Endothelial cell of umbilical vein (primary cell): ENCODE data around the gene CD48. TPM values are rescaled to one million over a fixed set of nuclear protein-coding genes. Genes with fewer than 3 reads are reported as not detected.
A peak's percentile ranks its signal among the peaks of the same experiment; 100 is the strongest.

Experiments
- BruUV-seq: library from RNA; stranded (reverse); fragments of 400-500 nt; replicated peaks from 2 replicates; lab custom pipeline; 2021; lab: Mats Ljungman, UMichigan
- CTCF ChIA-PET: fragments of 300-600, 350-600 bp; sonication (Branson Sonifier 250); formaldehyde crosslinking; loops from one replicate; lab custom pipeline; 2021; ENCODE audit warnings: antibody characterized with exemption, inconsistent platforms; lab: Charles Lee
- POLR2A ChIA-PET: fragments of 300-600, 350-600 bp; sonication (Branson Sonifier 250); formaldehyde crosslinking; loops from one replicate; lab custom pipeline; 2021; ENCODE audit warnings: antibody characterized with exemption, inconsistent platforms; lab: Charles Lee
- DNase-seq: peaks from one replicate; pipeline ENCODE4 v3.0.0-alpha.2; 2011; ENCODE audit warnings: low read depth, low spot score
- FAIRE-seq: peaks from 2 replicates; lab custom pipeline; 2011; peaks lifted over from hg19 to GRCh38; lab: Jason Lieb, UNC
- H2AFZ ChIP-seq: 2 replicates; pipeline ENCODE4 v1.6.0; 2012; ENCODE audit warnings: low read depth, low read length, control low read depth, inconsistent platforms
- H3K27ac ChIP-seq: 2 replicates; pipeline ENCODE4 v1.5.1; 2011; ENCODE audit warnings: low read depth, mild to moderate bottlenecking, control low read depth, low read length, moderate library complexity; ENCODE audit not compliant: insufficient read depth
- H3K27me3 ChIP-seq, 2 experiments: 2 replicates each; pipeline versions ENCODE4 v1.6.0 to v1.6.1; 2011; ENCODE audit warnings: low read length in 2 of 2, mixed read lengths in 1 of 2; ENCODE audit not compliant: control insufficient read depth in 2 of 2, insufficient read depth in 2 of 2
- H3K36me3 ChIP-seq, 2 experiments: 2 replicates in 1 of 2; 3 replicates in 1 of 2; pipeline ENCODE4 v1.5.1; 2011; ENCODE audit warnings: low read length in 2 of 2, mild to moderate bottlenecking in 1 of 2, moderate library complexity in 1 of 2; ENCODE audit not compliant: control insufficient read depth in 2 of 2, insufficient read depth in 2 of 2; ENCODE audit errors: extremely low read depth in 1 of 2
- H3K4me1 ChIP-seq: 3 replicates; pipeline ENCODE4 v1.5.1; 2011; ENCODE audit warnings: mild to moderate bottlenecking, low read length; ENCODE audit not compliant: control insufficient read depth, insufficient read depth; ENCODE audit errors: extremely low read depth
- H3K4me2 ChIP-seq: 2 replicates; pipeline ENCODE4 v1.6.1; 2011; ENCODE audit warnings: low read length, control low read depth, mixed read lengths; ENCODE audit not compliant: insufficient read depth
- H3K4me3 ChIP-seq, 3 experiments: fragments of 200-600 bp in 1 of 3; sonication (generic), shearing (Covaris generic) in 1 of 3; replicated peaks in 1 of 3; 2 replicates each; pipeline ENCODE4 v1.5.1; 2011 to 2016; ENCODE audit warnings: control low read depth in 3 of 3, low read length in 3 of 3, mild to moderate bottlenecking in 2 of 3, inconsistent platforms in 1 of 3, low read depth in 1 of 3, moderate library complexity in 1 of 3; ENCODE audit not compliant: insufficient read depth in 1 of 3
- H3K79me2 ChIP-seq: 2 replicates; pipeline ENCODE4 v1.6.0; 2012; ENCODE audit warnings: low read length, inconsistent platforms; ENCODE audit not compliant: control insufficient read depth, insufficient read depth
- H3K9ac ChIP-seq: replicated peaks from 2 replicates; pipeline ENCODE3; 2011; ENCODE audit warnings: low read length, control low read depth; ENCODE audit not compliant: insufficient read depth; ENCODE audit errors: extremely low read depth
- H3K9me1 ChIP-seq: replicated peaks from 3 replicates; pipeline ENCODE4 v1.6.0; 2011; ENCODE audit warnings: mild to moderate bottlenecking, low read length; ENCODE audit not compliant: control insufficient read depth, insufficient read depth; ENCODE audit errors: extremely low read depth
- H3K9me3 ChIP-seq: replicated peaks from 2 replicates; pipeline ENCODE4 v1.5.1; 2012; ENCODE audit warnings: low read length, inconsistent platforms; ENCODE audit not compliant: control insufficient read depth, insufficient read depth
- H4K20me1 ChIP-seq: replicated peaks from 2 replicates; pipeline ENCODE3; 2011; ENCODE audit warnings: mild to moderate bottlenecking, low read length; ENCODE audit not compliant: control insufficient read depth, insufficient read depth; ENCODE audit errors: extremely low read depth
- CTCF ChIP-seq, 2 donors: IDR thresholded peaks; 1 replicate in 1 of 2; 2 replicates in 1 of 2; pipeline ENCODE4 v1.5.1; 2011; ENCODE audit warnings: low read length in 2 of 2, mild to moderate bottlenecking in 2 of 2, moderate library complexity in 2 of 2, control low read depth in 1 of 2, inconsistent platforms in 1 of 2, low read depth in 1 of 2; ENCODE audit not compliant: insufficient read depth in 1 of 2; ENCODE audit errors: extremely low read depth in 1 of 2
- FOS ChIP-seq: IDR thresholded peaks from 2 replicates; pipeline ENCODE4 v1.6.1; 2011; ENCODE audit warnings: mild to moderate bottlenecking, low read length, moderate library complexity, borderline replicate concordance; ENCODE audit not compliant: insufficient read depth
- JUN ChIP-seq: IDR thresholded peaks from 2 replicates; pipeline ENCODE4 v1.6.1; 2011; ENCODE audit warnings: borderline replicate concordance, low read depth; ENCODE audit not compliant: insufficient read length, insufficient read depth
- POLR2A ChIP-seq: IDR thresholded peaks from 2 replicates; pipeline ENCODE4 v1.6.1; 2012; ENCODE audit warnings: low read depth, mild to moderate bottlenecking, control low read depth, low read length
- dilution Hi-C: fragments of 300-500 bp; cut with MboI; formaldehyde crosslinking; loops from one replicate; pipeline ENCODE4 v1.15.0; 2019; ENCODE audit warnings: low sequenced_read_pairs; ENCODE audit not compliant: extremely low pct_ligation_motif_present
- intact Hi-C: fragments of 100-400 bp; cut with micrococcal nuclease; formaldehyde crosslinking; loops from one replicate; pipeline ENCODE4 v1.10.0; 2022
- polyA plus RNA-seq, 4 experiments: library from polyadenylated mRNA; depleted of rRNA in 3 of 4; stranded (reverse) in 3 of 4; unstranded in 1 of 4; fragments of >200 nt; gene quantifications; 2 replicates each; pipeline versions ENCODE4 v1.2.1 to v1.2.3, GENCODE V29; 2011 to 2012; ENCODE audit warnings: missing spikeins in 1 of 4
- total RNA-seq: library from RNA; stranded (reverse); gene quantifications from 2 replicates; pipeline ENCODE4 v1.2.3, GENCODE V29; 2021

CD48 gene
- total and polyA plus RNA-seq, 2 donors (not counting 3 experiments of a cell fraction or from before 2014, with no cell fraction given) = not detected

GRCh38 chr1:160681066-160681890, 30.3 kb downstream of the CD48 start:
- FAIRE-seq (no peak), DNase-seq (peak; percentile 30)
- H3K4me1 ChIP-seq = no peaks in the 10 kb centered on the region
- no peak overlapping the region for H3K9ac ChIP-seq
- TF ChIP-seq POLR2A (no peak), CTCF (IDR thresholded peaks at IDR 0.05; ENCODE audit: extremely low read depth in 1 of 2, insufficient read depth in 1 of 2, low read depth in 1 of 2, low read length in 2 of 2) (peak; percentile 43 to 57)
- peaks cover 0 to 4% of the 10 kb centered on the region in 2 experiments for H3K27me3 ChIP-seq
- intact Hi-C loops = no loop called here
- ChIA-PET CTCF (interaction anchor here (1.2 to 1.4 kb wide), 3 partner anchors 270 to 309 kb away, joined by 3 to 5 read pairs (median 4); partner anchors contain the start of gene ITLN2), POLR2A (no interaction called here)
- no peak overlapping the region for H3K4me2 ChIP-seq
- H3K79me2 ChIP-seq = no peaks in the 10 kb centered on the region
- H3K9me3 ChIP-seq = no peaks in the 10 kb centered on the region
- no peak overlapping the region for H2AFZ ChIP-seq
- H4K20me1 ChIP-seq = no peaks in the 10 kb centered on the region
- no TSS peak for BruUV-seq
- dilution Hi-C loops = no loop called here
- H3K9me1 ChIP-seq = no peaks in the 10 kb centered on the region
- H3K27ac ChIP-seq = no peak overlapping the region
- H3K4me3 ChIP-seq = no peak overlapping the region
- H3K36me3 ChIP-seq = no peaks in the 10 kb centered on the region

GRCh38 chr1:160680399-160680798, 31.2 kb downstream of the CD48 start:
- no peaks in the 10 kb centered on the region for H3K36me3 ChIP-seq
- DNase-seq (no peak), FAIRE-seq (no peak)
- H3K4me2 ChIP-seq = no peak overlapping the region
- H3K79me2 ChIP-seq = no peaks in the 10 kb centered on the region
- no peaks in the 10 kb centered on the region for H3K9me3 ChIP-seq
- no peak overlapping the region for H3K27ac ChIP-seq
- H3K4me1 ChIP-seq = no peaks in the 10 kb centered on the region
- dilution Hi-C loops = no loop called here
- H3K4me3 ChIP-seq = no peak overlapping the region
- no peak for TF ChIP-seq FOS
- no peak for TF ChIP-seq JUN
- no peaks in the 10 kb centered on the region for H3K9me1 ChIP-seq
- no peak overlapping the region for H3K9ac ChIP-seq
- no peak overlapping the region for H2AFZ ChIP-seq
- intact Hi-C loops = no loop called here
- H3K27me3 ChIP-seq = peaks cover 0 to 4% of the 10 kb centered on the region in 2 experiments
- BruUV-seq = no TSS peak
- no peaks in the 10 kb centered on the region for H4K20me1 ChIP-seq
- POLR2A ChIA-PET = no interaction called here
- CTCF ChIA-PET = no interaction called here
